ENCODE results near the gene UGT1A8. TPM values are rescaled to one million over a fixed set of nuclear protein-coding genes. Genes with fewer than 3 reads are reported as not detected.
"Not testable (repeated sequence)": the region's sequence is repeated elsewhere in the genome, so short reads cannot be mapped to it uniquely, and the experiment has no call there.

Gene UGT1A8
- total RNA-seq, 4 donors from 2014 or later = not detected

DNA sequence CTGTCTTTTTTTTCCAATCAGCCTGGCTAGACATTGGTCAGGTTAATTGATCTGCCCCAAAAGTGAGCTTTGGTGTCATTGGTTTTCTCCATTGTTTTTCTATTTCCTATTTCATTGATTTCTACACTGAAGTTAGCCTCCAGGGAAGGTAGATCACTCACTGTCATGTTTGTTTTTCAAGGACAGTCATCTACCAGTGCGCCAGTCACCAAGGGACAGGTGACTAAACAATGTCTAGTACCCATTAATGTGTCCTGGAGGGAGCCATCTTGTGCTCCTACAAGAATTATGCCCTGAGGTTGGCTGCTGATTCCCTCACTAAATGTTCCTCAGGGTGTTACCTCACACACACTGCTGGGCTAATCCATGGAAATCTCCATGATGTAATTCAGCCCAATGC is 33.2 kb upstream of the UGT1A8 start:
- no peak overlapping the region for H3K27ac ChIP-seq (replicated peaks in 1 of 4)
- TF ChIP-seq, protein P1, sequence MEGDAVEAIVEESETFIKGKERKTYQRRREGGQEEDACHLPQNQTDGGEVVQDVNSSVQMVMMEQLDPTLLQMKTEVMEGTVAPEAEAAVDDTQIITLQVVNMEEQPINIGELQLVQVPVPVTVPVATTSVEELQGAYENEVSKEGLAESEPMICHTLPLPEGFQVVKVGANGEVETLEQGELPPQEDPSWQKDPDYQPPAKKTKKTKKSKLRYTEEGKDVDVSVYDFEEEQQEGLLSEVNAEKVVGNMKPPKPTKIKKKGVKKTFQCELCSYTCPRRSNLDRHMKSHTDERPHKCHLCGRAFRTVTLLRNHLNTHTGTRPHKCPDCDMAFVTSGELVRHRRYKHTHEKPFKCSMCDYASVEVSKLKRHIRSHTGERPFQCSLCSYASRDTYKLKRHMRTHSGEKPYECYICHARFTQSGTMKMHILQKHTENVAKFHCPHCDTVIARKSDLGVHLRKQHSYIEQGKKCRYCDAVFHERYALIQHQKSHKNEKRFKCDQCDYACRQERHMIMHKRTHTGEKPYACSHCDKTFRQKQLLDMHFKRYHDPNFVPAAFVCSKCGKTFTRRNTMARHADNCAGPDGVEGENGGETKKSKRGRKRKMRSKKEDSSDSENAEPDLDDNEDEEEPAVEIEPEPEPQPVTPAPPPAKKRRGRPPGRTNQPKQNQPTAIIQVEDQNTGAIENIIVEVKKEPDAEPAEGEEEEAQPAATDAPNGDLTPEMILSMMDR (IDR thresholded peaks at IDR 0.05) = no peak
- TF ChIP-seq EP300 (IDR thresholded peaks at IDR 0.05) (no peak), POLR2A (IDR thresholded peaks at IDR 0.05; ENCODE audit: low read depth) (no peak), POLR2AphosphoS5 (IDR thresholded peaks at IDR 0.05) (no peak)
- no peaks in the 10 kb centered on the region for H3K4me1 ChIP-seq
- DNase-seq (ENCODE audit: extremely low spot score) = no peak
- H3K4me3 ChIP-seq = no peak overlapping the region
- H3K36me3 ChIP-seq = no peaks in the 10 kb centered on the region
- intact Hi-C loops (cut with DNase I) = no loop called here
- WGBS = 86% methylated on average over 1 of the region's 1 CpG
- H3K9me3 ChIP-seq = no peaks in the 10 kb centered on the region
- H3K27me3 ChIP-seq = peaks cover 0 to 18% (median 0%) of the 10 kb centered on the region in 4 donors

DNA sequence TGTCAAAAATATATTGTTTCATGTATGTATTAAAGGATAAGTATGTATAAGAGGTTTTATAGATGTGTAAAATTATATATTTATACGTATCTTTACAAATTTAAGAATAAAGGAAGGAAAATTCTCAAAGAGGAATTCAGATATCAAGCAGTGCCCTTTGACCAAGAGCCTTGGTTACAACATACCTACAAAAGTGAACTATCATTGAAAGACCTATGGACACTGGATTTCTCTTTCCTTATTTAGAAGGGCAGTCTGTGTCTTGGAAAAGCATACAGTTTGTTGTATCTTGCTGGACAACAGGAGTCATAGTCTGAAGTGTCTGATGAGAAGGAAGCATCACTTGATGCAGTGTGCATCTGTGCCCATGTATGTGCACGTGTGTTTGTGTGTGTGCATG is 29.0 kb upstream of the UGT1A8 start:
- WGBS = 82% methylated on average over 2 of the region's 2 CpGs
- H3K27ac ChIP-seq (replicated peaks in 1 of 4) = no peak overlapping the region
- no peak for DNase-seq (ENCODE audit: extremely low spot score)

DNA sequence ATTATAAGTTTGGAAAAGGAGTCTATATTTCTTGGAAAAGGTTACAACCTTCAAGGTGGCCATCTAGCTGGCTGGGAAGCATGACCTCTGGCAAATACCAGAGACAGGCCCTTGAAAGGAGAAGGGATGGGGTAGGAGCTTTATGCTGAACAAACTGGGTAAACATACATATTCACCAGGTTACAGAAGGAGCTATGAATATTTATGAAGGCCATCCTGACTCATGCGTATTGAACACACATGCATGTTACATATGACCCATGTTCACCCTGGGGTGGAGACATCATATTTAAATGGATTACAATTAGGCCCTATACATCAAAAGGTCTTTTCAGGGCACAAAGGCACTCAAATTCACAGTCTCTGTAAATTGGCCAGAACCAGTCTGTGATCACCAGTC is 24.7 kb upstream of the UGT1A8 start:
- intact Hi-C loops (cut with DNase I); DNase-seq (ENCODE audit: extremely low spot score); H3K27me3 ChIP-seq; H3K27ac ChIP-seq (replicated peaks in 1 of 4); H3K36me3 ChIP-seq; H3K9me3 ChIP-seq; H3K4me1 ChIP-seq; H3K4me3 ChIP-seq: not testable (repeated sequence)
- no CpG with 5 or more reads among the region's 1 CpG for WGBS

More for the DNA sequence above, 29.0 kb upstream of the UGT1A8 start:
- intact Hi-C loops (cut with DNase I) = no loop called here
- no peaks in the 10 kb centered on the region for H3K9me3 ChIP-seq
- H3K36me3 ChIP-seq = no peaks in the 10 kb centered on the region
- H3K27me3 ChIP-seq = peaks cover 0 to 20% (median 0%) of the 10 kb centered on the region in 4 donors
- TF ChIP-seq POLR2AphosphoS5 (IDR thresholded peaks at IDR 0.05) (no peak), EP300 (IDR thresholded peaks at IDR 0.05) (no peak), POLR2A (IDR thresholded peaks at IDR 0.05; ENCODE audit: low read depth) (no peak)
- TF ChIP-seq, protein P1 (IDR thresholded peaks at IDR 0.05) = no peak
- no peak overlapping the region for H3K4me3 ChIP-seq
- H3K4me1 ChIP-seq = no peaks in the 10 kb centered on the region

DNA sequence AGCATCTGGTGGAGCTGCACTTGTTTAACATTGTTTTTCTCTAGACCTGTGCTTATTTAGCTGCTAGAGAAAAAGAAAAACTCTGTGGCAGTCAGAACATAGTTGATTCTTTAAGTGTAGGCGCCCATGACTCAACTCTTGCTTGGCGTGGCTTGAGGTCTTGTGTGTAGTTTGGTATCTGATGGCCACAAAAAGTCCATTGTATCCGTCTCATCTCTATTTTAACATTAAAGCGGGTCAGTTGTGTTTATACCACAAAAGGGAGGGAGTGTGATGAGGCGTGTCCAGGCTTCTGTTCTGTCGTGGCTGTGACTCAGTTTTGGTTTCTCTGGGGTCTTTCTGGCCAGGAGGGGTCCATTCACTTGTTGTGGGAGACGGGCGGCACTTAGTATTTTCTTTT is 24.2 kb upstream of the UGT1A8 start:
- H3K27me3 ChIP-seq = peaks cover 0 to 3% (median 0%) of the 10 kb centered on the region in 4 donors
- 78% methylated on average over 8 of the region's 8 CpGs for WGBS
- TF ChIP-seq POLR2AphosphoS5 (IDR thresholded peaks at IDR 0.05) (no peak), POLR2A (IDR thresholded peaks at IDR 0.05; ENCODE audit: low read depth) (no peak), EP300 (IDR thresholded peaks at IDR 0.05) (no peak)
- TF ChIP-seq, protein P1 (IDR thresholded peaks at IDR 0.05) = no peak
- H3K9me3 ChIP-seq = no peaks in the 10 kb centered on the region
- H3K4me1 ChIP-seq = no peaks in the 10 kb centered on the region
- no peak for DNase-seq (ENCODE audit: extremely low spot score)
- no peak overlapping the region for H3K27ac ChIP-seq (replicated peaks in 1 of 4)
- intact Hi-C loops (cut with DNase I) = no loop called here
- no peaks in the 10 kb centered on the region for H3K36me3 ChIP-seq
- no peak overlapping the region for H3K4me3 ChIP-seq

DNA sequence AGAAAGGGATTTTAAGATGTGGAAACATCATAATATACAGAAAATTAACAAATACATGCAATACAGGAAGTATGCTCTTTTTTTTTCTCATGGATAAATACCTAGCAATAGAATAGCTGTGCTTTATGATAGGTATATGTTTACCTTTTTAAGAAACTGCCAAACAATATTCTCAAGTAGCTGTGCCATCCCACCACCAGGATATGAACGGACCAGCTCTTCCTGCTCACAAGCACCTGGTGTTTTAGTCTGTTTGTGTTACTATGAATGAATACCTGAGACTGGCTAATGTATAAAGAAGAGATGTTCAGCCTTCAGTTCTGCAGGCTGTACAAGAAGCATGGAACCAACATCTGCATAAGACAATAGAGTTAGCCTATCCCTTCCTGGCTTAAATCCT is 19.9 kb upstream of the UGT1A8 start:
- peaks cover 0 to 6% (median 0%) of the 10 kb centered on the region in 4 donors for H3K27me3 ChIP-seq
- H3K4me1 ChIP-seq = no peaks in the 10 kb centered on the region
- no peak for DNase-seq (ENCODE audit: extremely low spot score)
- intact Hi-C loops (cut with DNase I) = no loop called here
- 47% methylated on average over 1 of the region's 1 CpG for WGBS
- H3K36me3 ChIP-seq = no peaks in the 10 kb centered on the region
- H3K27ac ChIP-seq (replicated peaks in 1 of 4) = no peak overlapping the region
- no peak overlapping the region for H3K4me3 ChIP-seq
- no peaks in the 10 kb centered on the region for H3K9me3 ChIP-seq
- TF ChIP-seq, protein P1 (IDR thresholded peaks at IDR 0.05) = no peak
- TF ChIP-seq POLR2A (IDR thresholded peaks at IDR 0.05; ENCODE audit: low read depth) = no peak
- no peak for TF ChIP-seq EP300 (IDR thresholded peaks at IDR 0.05)
- no peak for TF ChIP-seq POLR2AphosphoS5 (IDR thresholded peaks at IDR 0.05)

Data from esophagus muscularis mucosa (tissue), 4 donors.